ENCODE measurements around the gene THTPA. TPM values are rescaled to one million over a fixed set of nuclear protein-coding genes. Genes with fewer than 3 reads are reported as not detected.

THTPA gene
- total RNA-seq, 2 donors from 2014 or later = 9.0 to 21.0 TPM

DNA sequence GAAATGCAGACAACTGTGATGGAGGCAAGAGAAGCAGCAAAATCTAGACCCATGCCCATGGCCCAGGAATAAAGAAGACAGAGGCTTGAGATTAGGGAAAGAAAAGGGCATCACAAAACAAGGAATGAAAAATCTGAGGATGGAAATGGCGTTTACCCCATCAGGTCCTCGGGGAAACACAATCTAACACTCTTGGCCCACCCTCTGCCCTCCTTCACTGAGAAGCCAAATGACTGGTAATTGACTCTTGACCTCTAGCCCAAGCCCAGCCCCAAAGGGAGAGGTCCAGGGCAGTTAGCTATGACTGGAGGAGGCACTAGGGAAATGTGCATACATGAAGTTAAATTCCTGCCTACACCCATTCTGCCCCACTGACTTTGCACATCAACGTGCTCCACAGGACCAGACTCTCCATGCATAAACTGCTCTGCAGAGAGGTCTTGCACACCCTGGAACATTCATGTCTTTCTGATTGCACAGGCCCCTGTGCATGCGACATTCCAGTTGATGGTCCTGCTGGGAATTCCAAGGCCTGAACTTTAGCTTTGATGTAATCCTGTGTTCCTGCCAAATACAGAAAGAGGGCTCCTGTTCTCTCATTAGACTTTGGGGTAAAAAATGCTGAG lies 10.2 kb upstream of the THTPA start:
- H3K27ac ChIP-seq = no peak overlapping the region
- intact Hi-C loops (cut with DNase I) = no loop called here

DNA sequence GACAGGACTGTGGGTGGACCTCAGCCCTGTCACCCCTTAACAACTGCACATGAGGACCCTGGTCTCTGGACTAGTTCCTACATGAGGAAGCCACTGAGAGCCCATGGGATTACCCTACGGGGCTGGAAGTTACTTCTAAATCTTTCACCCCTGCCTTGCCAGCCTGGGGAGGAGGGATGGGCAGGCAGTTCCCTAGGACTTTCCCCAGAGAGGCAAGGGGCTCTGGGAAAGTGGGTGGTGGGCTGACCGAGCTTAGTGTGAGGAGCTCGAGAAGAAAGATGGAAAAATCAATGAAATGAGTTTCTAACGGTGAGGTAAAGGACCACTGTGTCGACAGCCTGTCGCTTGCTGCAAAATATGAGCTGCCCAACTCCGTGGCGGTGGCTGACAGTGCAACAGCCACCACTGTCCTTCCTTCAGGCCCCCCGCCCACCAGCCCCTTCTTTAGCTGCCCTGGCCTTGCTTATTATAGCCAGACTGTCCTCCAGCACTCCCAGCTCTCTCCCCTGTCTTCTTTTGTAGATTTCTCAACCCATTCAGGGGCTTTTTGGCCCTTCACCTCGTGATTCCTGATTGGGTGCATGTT lies 9.5 kb upstream of the THTPA start:
- TF ChIP-seq, protein P1, sequence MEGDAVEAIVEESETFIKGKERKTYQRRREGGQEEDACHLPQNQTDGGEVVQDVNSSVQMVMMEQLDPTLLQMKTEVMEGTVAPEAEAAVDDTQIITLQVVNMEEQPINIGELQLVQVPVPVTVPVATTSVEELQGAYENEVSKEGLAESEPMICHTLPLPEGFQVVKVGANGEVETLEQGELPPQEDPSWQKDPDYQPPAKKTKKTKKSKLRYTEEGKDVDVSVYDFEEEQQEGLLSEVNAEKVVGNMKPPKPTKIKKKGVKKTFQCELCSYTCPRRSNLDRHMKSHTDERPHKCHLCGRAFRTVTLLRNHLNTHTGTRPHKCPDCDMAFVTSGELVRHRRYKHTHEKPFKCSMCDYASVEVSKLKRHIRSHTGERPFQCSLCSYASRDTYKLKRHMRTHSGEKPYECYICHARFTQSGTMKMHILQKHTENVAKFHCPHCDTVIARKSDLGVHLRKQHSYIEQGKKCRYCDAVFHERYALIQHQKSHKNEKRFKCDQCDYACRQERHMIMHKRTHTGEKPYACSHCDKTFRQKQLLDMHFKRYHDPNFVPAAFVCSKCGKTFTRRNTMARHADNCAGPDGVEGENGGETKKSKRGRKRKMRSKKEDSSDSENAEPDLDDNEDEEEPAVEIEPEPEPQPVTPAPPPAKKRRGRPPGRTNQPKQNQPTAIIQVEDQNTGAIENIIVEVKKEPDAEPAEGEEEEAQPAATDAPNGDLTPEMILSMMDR (IDR thresholded peaks at IDR 0.05) = no peak
- no peak overlapping the region for H3K9ac ChIP-seq (ENCODE audit: low read depth in 2 of 2, low read length in 2 of 2)
- H3K9me3 ChIP-seq = no peaks in the 10 kb centered on the region
- no peaks in the 10 kb centered on the region for H3K27me3 ChIP-seq
- no peak for DNase-seq
- no peak overlapping the region for H3K4me3 ChIP-seq
- intact Hi-C loops (cut with DNase I) = no loop called here
- H3K36me3 ChIP-seq = no peaks in the 10 kb centered on the region
- H3K4me1 ChIP-seq = no peaks in the 10 kb centered on the region
- no peak overlapping the region for H3K27ac ChIP-seq

More for the DNA sequence above, 10.2 kb upstream of the THTPA start:
- Histone ChIP-seq H3K27me3 (no peaks in the 10 kb centered on the region), H3K4me1 (no peaks in the 10 kb centered on the region), H3K4me3 (no peak overlapping the region), H3K36me3 (no peaks in the 10 kb centered on the region), H3K9ac (ENCODE audit: low read depth in 2 of 2, low read length in 2 of 2) (no peak overlapping the region), H3K9me3 (no peaks in the 10 kb centered on the region)
- DNase-seq = no peak
- TF ChIP-seq, protein P1 (IDR thresholded peaks at IDR 0.05) = no peak

DNA sequence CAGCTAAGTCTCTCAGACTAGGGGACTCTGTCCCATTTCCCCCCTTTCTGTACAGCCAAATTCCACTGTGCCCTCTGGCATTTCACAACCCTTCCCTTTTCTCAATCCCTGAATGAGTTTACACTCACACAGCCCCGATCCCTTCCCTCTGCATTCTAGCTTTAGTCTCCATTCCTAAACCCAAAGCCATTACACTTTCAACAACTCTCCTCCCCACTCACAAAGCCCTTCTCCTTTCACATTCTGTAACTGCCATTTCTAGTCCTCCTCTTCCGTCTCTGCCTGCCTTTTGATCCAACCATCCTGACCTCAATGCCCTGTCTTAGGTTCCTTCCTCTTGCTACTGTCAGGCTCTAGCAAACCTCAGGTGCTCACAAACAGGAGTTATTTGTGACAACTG lies 8.1 kb upstream of the THTPA start:
- no peak overlapping the region for H3K27ac ChIP-seq
- H3K9ac ChIP-seq (ENCODE audit: low read depth in 2 of 2, low read length in 2 of 2) = no peak overlapping the region
- intact Hi-C loops (cut with DNase I) = no loop called here
- no peaks in the 10 kb centered on the region for H3K9me3 ChIP-seq
- no peak for DNase-seq
- no peaks in the 10 kb centered on the region for H3K4me1 ChIP-seq
- TF ChIP-seq, protein P1 (IDR thresholded peaks at IDR 0.05) = no peak
- H3K36me3 ChIP-seq = no peaks in the 10 kb centered on the region
- H3K27me3 ChIP-seq = no peaks in the 10 kb centered on the region
- no peak overlapping the region for H3K4me3 ChIP-seq

DNA sequence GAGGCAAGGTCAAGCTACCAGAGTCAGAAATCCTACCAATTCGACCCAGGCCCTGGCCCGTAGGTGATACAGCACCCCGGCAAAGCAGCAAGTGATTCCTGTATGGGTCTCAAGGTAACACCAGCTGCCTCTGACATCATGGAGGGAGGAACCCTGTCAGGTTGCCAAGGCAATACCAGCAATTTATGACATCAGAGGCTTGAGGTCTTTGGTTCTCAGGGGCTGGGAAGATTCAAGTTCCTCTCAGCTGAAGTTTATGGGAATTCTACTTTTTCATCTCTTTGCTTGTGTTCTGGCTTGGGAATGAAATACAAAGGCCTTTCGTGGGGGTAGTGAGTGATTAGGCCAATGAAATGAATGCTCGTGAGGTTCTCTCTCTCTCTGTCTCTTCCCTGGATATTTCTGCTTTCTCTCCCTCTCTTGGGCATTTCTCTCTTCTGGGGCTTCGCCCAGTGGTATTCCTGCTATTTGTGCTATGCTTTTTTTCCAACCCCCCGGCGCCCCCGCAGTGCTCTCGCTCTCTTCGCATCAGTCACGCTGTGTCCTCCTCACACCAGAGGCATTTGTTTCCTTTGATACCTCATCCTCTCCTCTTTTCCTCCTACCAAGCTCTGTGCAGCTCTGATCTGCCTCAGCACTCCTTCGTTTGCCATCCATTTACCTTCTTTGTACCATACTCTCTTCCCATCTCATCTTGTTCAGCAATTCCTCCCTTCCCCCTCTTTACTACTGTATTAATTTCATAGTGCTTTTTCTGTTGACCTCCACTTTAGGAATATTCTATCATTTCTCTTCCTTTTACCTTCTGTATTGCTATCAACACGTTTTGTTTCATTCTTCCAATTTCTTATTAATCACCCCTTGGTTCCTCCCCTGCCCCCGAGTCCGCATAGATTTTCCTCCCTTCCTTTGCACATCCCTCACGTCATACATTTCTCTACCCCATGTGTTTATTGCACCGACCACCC lies 7.4 kb upstream of the THTPA start:
- no peaks in the 10 kb centered on the region for H3K27me3 ChIP-seq
- TF ChIP-seq, protein P1 (IDR thresholded peaks at IDR 0.05) = no peak
- H3K9me3 ChIP-seq = no peaks in the 10 kb centered on the region
- H3K4me3 ChIP-seq = no peak overlapping the region
- no peak overlapping the region for H3K27ac ChIP-seq
- H3K4me1 ChIP-seq = no peaks in the 10 kb centered on the region
- H3K36me3 ChIP-seq = no peaks in the 10 kb centered on the region
- DNase-seq = no peak
- intact Hi-C loops (cut with DNase I) = no loop called here
- H3K9ac ChIP-seq (ENCODE audit: low read depth in 2 of 2, low read length in 2 of 2) = no peak overlapping the region

DNA sequence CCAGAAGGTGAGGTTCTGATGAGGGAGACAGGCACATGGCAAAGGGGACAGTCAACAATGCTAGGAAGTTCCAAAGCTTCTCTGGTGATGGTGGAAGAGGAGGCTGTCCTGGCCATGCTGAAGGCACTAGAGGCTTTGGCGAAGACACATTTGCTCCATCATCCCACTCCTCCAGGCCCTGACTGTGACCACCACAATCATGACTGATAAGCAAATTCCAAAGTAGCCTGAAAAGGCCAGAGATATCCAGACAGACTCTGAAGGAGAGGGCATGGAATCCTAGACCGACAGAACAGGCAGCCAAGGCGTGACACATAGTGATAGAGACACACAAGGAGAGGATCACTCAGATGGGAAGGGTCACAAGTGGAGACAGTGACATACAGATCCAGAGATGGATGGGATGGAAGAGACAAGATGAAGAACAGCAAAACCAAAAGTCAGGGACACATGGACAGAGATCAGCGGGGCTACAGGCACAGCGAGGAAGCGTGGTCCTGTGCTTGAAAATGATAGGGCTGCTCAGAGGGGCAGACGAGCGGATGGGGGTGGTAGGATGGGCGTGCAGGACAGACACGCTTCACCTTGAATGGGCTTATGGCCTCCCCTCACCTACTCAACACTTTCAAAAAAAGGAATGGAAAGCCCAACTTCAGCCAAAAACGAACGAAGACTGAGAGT lies 5.8 kb upstream of the THTPA start:
- no peak overlapping the region for H3K27ac ChIP-seq
- no peaks in the 10 kb centered on the region for H3K27me3 ChIP-seq
- TF ChIP-seq, protein P1 (IDR thresholded peaks at IDR 0.05) = no peak
- intact Hi-C loops (cut with DNase I) = no loop called here
- no peaks in the 10 kb centered on the region for H3K9me3 ChIP-seq
- no peaks in the 10 kb centered on the region for H3K4me1 ChIP-seq
- peak overlapping the region; percentile 56 for H3K4me3 ChIP-seq
- no peak for DNase-seq
- H3K9ac ChIP-seq (ENCODE audit: low read depth in 2 of 2, low read length in 2 of 2) = peak overlapping the region in 1 of 2 donors; percentile 77
- H3K36me3 ChIP-seq = no peaks in the 10 kb centered on the region

Measured in colonic mucosa (tissue), 4 donors.